ENCODE measurements around the gene BCAT1.
"Not testable (repeated sequence)": the region's sequence is repeated elsewhere in the genome, so short reads cannot be mapped to it uniquely, and the experiment has no call there.

Gene BCAT1

DNA sequence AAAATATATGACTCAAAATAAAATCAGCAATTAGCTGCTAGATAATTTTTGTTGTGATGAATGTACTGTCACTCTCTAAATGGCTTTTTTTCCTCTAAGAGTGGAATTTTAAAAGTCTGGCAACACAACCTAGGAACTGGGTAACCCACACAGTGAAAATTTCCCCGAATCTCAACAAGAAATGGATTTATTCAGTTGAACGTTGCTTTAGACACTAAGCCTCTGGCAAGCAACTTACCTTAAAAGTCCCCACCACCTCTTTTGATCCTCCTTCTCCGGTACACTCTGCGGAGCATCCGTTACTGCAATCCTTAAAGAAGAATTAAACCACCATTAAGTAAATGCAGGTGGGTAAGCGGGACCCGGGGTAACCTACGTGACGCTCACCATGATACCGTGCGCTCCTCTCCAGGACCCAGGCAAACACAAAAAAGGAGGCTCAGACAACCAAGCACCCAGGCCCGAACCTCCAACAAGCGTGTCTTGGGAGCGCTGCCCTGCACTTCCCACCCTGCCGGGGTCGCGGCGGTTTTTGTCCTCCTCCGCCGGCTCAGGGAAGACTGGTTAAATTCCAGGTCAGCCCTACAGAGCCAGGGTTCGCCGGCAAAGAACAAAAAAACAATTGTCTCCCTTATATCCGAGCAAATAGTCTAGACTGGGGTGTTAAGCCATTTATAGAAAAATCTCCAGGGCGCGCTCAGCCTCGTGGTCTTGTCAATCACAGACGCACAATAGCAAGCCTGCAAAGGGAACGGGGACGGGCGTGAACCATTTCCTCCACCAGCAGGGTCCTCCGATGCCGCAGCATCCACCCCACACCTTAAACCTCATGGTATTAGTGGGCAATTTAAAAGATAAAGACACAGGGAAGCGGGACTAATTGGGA is 47.1 kb downstream of the BCAT1 start:
- DNase-seq: peak in 54 of 58 donors; percentile 7 to 80 (median 53)

DNA sequence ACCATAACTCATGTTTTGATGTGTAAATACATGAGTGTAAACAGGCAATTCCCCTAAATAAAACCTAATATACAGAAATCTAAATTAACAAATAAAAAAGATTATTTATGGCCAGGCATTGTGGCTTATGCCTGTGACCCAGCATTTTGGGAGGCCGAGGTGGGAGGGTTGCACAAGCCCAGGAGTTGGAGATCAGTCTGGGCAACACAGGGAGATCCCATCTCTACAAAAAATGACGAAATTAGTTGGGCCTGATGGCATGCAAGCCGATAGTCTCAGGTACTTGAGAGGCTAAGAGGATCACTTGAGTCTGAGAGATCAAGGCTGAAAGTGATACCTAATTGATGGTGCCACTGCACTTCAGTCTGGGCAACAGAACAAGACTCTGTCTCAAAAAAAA is 48.7 kb downstream of the BCAT1 start:
- DNase-seq: no peak

DNA sequence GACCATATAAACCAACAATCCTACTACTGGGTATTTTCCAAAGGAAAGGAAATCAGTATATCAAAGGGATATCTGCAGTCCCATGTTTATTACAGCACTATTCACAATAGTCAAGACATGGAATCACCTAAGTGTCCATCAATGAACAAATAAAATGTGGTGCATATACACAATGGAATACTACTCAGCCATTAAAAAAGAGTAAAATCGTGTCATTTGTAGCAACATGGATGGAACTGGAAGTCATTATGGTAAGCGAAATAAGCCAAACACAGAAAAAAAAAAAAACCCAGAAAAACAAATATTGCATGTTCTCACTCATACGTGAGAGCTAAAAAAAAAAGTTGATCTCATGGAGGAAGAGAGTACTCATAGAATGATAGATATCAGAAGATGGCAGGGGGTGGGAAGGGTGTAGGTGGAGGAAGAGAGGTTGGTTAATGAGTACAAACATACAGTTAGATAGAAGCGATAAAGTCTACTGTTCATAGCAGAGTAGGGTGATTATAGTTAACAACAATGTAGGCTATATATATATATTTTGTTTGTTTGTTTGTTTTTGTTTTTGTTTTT is 49.3 kb downstream of the BCAT1 start:
- DNase-seq: no peak

DNA sequence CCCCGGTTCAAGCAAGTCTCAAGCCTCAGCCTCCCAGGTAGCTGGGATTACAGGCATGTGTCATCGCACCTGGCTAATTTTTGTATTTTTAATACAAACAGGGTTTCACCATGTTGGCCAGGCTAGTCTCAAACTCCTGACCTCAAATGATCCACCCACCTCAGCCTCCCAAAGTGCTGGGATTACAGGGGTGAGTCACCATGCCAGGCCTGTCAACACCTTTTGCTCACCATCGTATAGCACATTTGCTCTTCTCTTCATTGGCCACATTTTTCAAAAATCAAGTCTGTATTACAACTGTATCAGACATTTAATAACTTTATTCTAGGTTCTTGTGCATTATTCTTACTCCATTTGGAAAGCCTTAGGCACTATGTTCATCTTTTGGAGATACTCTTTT is 50.3 kb downstream of the BCAT1 start:
- no peak for DNase-seq

DNA sequence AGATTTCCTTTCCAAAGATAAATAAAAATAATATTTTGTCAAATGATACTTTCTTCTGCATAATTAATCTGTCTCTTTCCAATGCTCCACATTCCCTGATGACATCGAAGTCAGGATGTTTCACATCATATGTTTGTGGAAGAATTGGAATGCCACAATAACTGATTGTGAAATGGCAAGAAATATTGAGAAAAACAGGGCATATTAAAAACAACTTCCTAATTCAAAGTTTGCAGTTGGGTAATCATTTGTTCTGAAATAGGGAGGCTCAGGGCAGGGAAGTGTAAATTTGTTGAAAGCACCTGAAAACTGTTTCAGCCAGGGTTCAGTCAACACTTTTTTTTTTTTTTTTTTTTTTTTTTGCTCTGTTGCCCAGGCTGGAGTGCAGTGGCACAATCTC is 50.7 kb downstream of the BCAT1 start:
- no peak for DNase-seq

DNA sequence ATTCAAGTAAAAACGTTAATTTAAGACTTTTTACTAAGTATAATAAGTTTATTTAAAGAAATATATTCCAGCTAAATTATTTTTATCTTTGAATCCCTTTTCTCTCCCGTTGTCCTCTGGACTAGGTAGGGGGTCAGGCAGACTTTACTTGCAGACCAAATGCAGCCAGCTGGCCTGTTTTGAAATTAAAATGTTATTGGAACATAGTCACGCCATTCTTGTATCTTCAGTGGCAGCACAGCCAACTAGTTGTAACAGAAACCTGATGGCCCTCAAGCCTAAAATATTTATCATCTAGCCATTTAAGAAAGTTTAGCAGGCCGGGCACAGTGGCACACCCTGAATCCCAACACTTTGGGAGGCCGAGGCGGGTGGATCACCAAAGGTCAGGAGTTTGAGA is 52.7 kb downstream of the BCAT1 start:
- DNase-seq: no peak

DNA sequence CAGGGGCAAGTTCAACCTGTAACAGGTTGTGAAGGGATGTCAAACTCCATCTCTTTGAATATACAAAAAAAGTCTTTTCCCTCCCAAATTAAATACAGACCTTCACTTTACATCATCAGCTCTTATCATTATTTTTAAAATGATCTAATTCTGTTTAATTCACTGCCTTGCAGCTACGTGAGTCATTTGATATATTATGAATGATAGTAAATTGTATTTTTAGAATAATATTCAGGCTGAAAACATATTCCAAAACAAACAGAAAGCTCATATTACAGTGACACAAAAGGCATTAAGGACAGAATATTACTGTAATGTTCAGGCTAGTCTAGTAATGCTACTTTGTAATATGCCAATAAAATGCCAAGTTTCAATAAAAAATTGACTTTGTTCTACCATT is 53.3 kb downstream of the BCAT1 start:
- DNase-seq: no peak

DNA sequence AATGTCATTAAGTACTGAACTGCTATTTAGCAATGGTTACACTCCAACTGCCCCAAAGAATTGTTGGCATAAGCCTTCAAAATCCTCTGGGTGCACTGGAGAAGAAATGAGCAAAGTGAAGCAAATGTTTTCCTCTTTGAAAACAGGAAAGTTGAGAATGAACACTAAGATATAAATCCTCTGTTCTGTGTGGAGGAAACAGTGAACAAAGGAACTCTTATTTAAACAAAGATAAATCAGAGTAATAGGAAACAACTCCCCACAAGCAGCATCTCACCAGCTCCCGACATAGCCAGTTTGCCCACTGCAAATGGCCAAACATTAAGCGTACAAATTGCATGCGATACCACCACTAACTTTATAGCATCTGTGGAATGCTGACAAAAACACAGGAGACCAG is 54.0 kb downstream of the BCAT1 start:
- DNase-seq: no peak

DNA sequence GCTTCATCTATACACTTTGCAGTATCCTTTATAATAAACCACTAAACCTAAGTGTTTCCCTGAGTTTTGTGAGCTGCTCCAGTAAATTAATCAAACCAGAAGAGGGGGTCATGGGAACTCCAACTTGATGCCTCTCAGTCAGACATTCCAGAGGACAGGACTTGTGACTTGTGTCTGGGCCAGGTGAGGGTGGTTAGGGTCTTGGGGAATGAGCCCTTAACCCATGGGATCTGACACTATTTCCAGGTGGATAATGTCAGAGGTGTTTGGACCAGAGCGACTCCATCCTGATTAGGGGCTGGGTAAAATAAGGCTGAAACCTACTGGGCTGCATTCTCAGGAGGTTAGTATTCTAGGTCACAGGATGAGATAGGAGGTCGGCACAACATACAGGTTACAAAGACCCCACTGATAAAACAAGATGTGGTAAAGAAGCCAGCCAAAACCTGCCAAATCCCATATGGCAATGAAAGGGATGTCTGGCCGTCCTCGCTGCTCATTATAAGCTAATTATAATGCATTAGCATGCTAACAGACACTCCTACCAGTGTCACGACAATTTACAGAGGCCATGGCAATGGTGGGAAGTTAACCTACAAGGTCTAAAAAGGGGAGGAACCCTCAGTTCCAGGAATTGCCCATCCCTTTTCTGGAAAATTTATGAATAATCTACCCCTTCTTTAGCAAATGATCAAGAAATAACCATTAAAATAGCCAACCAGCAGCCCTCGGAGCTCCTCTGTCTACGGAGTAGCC is 58.7 kb downstream of the BCAT1 start:
- DNase-seq: no peak

DNA sequence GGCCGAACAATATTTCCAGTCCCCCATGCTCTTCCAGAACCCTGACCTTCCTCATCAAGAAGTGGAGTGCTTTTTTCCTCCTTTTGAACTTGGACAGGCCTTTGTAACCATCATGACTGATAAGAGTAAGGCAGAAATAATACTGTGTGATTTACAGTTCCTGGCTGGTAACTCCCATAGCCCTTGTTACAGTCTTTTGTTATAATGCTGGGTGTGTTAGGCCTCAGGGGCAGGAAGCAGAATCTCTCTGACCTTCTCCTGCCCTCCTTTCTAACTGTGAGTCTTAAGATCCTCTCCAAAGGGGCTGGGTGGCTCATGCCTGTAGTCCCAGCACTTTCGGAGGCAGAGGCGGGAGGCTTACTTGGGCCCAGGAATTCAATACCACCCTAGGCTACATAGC is 59.5 kb downstream of the BCAT1 start:
- DNase-seq: no peak

DNA sequence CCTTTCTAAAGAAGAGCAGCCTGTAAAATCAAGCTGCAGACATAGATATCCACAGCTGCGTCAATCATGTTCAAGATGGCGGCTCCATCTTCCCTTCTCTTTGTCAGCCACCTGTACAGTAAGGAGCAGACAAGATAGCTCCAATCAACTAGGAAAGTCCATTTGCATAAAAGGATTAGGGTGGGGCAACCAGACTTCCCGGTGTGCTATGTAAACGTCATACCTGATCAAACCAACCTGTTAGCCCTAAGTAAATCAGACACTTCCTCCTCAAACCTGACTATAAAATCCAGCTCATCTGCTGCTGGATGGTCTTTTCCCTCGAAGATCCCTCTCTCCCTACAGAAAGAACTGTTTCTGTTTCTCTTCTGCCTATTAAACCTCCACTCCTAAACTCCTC is 60.1 kb downstream of the BCAT1 start:
- DNase-seq: no peak

DNA sequence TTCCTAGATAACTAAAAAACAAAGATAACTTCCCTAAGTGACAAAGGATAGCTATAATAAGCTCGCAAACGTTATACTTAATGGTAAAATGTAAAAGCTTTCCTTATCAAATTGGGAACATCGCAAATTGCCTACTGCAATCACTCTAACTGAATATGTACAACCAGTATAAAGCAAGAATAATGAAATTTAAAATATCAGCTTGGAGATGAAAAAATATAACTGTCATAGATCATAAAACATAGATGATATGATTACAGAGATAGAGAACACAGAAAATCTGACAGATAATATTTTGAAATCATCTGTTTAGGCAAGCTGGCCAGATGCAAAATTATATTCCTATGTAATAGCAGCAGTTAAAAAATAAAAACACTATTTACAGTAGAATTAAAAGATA is 64.0 kb downstream of the BCAT1 start:
- no peak for DNase-seq

DNA sequence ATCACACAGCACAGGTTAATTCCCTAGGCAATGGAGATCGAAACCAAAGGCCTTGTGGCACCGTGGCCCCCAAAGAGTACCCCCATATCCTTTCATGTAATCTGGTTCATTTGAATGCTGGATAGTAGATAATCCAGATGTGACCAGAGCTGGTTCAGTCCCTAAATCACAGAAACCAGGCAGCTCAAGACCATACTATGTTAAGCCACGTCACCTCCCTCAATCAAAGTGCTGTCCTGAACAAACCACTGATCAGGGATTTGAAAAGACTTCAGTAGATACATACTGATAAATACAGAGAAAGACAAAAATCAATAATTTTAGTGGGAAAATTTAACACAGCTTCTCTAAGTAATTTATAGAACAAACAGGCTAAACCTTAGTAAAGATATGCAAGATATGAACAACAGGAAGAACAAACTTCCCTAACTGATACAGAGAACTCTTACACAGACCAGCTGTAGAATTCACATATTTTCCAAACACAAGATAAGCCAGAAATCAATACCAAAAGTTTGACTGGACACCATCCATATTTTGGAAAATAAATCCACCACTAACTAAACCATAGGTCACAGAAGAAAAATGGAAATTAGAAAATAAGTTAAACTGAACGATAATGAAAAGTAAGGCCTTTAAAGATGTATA is 67.1 kb downstream of the BCAT1 start:
- no peak for DNase-seq

DNA sequence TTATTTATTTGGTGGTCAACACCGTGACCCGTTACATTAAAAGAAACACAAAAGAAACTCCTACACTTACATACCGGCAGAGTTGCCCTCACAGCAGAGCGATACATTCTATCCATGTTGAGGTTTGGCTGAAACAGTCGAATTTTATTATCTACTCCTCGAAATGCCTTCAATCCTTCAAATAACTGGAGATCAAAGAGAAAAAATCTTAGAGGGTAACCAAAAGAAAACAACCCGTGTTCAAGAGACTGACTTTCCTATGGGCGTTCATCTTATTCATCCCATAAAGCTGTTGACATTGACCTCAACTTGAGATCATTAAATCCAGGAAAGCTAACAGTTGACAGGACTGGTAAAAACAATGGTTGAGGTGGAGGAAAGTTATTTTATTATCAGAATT is 67.7 kb downstream of the BCAT1 start:
- no peak for DNase-seq

DNA sequence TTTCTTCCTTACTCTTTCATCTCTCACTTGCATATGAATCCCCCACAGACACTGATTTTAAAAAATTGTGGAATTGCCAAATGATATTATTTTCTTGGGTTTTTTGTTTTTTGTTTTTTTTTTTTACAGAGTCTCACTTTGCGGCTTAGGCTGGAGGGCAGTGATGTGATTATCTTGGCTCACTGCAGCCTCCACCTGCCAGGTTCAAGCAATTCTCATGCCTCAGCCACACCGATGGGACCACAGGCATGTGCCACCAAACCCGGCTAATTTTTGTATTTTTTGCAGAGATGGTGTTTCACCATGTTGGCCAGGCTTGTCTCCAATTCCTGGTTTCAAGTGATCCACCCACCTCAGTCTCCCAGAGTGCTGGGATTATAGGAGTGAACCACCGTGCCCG is 68.2 kb downstream of the BCAT1 start:
- no peak for DNase-seq

DNA sequence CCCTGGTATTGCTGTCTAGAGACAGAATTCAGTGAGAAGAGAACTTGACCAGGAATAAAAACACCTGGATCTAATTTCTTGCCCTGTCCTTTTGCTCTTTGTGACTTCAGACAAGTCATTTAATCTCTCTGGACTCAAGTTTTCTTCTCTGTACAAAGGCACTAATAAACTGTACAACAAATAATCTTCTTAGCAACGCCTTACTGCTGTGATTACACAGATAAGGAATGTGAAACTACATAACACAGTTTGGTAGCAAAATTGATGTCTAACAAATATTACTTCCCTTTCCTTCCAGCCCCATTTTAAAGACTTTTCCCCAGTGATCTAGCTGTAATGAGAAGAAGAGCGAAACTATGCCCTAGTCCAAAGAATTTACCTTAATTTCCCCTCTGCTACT is 69.3 kb downstream of the BCAT1 start:
- DNase-seq: no peak

DNA sequence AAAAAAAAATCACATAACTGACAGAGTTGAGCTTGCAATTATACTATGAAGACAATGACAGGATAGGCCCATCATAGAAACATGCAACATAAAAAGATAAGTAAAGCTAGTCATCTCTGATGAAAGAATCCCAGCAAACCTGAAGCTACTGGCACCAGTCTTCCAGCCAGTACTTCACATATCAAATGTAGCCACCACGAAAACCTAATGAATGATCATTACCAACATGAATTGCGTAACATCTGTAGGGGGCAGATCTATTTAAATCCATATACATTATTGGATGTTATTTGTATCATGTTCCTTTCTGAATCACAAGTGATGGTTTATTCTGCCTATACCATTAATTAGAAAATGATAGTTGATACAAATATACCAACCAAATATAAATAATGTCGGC is 73.9 kb downstream of the BCAT1 start:
- no peak for DNase-seq

DNA sequence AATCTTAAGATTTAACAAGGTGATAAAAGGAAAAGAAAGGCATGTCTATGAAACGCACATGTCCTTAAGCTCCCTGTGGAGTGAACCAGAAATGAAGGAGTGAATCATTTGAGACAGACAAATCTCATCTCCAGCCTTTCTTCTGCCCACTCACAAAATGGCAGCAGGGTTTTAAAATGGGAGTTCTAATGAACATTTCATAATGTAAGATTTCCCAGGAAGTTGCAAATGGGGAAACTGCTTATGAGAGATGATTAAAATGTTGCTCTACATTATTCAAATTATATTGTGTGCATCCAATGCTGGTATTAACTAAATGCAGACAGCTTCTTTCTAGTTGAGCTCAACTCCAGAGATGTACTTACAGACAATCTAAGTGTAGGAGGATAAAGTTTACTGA is 76.7 kb downstream of the BCAT1 start:
- no peak for DNase-seq

DNA sequence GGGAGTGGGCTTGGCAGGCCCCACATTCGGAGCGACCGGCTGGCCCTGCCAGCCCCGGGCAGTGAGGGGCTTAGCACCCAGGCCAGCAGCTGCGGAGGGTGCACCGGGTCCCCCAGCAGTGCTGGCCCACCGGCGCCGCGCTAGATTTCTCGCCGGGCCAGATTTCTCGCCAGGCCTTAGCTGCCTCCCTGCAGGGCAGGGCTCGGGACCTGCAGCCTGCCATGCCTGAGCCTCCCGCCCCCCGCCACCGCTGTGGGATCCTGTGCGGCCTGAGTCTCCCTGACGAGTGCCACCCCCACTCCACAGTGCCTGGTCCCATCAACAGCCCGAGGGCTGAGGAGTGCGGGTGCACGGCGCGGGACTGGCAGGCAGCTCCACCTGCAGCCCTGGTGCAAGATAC is 82.8 kb downstream of the BCAT1 start:
- DNase-seq: not testable (repeated sequence)

DNA sequence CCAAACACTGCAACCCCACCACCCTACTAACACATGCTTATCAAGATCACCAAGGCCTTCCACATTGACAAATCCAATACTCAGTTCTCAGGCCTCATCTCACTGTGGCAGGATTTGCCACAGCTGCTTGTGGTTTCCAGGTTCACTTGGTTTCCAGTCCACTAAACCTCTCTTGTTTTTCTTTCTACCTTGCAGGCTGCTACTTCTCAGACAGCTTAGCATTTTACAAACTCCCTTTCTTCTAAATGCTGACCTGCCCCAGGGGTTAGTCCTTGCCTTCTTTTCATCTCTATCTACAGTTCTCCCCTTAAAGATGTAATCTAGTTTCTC is 84.1 kb downstream of the BCAT1 start:
- DNase-seq: no peak

DNA sequence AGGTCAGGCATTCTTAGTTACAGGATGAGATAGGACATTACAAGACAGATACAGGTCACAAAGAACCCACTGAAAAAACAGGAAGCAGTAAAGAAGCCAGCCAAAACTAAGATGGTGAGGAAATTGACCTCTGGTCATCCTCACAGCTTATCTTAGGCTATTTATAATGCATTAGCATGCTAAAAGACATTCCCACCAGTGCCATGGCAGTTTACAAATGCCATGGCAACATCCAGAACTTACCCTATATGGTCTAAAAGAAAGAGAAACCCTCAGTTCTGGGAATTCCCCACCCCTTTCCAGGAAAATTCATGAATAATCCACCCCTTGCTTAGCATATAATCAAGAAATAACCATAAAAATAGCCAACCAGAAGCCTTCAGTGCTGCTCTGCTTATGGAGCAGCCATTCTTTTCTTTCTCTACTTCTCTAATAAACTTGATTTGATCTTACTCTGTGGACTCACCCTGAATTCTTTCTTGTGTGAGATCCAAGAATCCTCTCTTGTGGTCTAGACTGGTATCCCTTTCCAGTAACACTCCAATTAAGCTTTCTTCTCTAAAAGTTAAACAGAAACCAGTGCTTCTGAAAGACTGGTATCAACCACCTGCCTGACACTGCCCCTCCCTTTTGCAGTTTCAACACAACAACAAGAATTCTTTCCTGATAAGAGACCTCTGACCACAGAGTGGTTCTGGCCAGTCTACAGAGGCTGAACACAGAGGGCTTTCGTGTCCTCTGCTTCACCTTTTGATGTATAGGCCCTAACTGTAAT is 86.9 kb downstream of the BCAT1 start:
- no peak for DNase-seq
